ENCODE results near the gene IRF9. TPM values are rescaled to one million over a fixed set of nuclear protein-coding genes. Genes with fewer than 3 reads are reported as not detected.

Gene IRF9
- total RNA-seq, 4 donors from 2014 or later: 61.3 to 80.1 (median 68.1) TPM

GRCh38 chr14:24179961-24180796, 19.1 kb downstream of the IRF9 start:
- H3K27ac ChIP-seq: peak overlapping the region; percentile 26 to 74 (median 72)
- no peak overlapping the region for H3K4me3 ChIP-seq
- ATAC-seq: peak; percentile 69
- TF ChIP-seq POLR2A (IDR thresholded peaks at IDR 0.05) (no peak), POLR2AphosphoS5 (IDR thresholded peaks at IDR 0.05) (peak; percentile 12)
- H3K4me1 ChIP-seq: peaks cover 0 to 14% (median 4%) of the 10 kb centered on the region in 3 donors
- peaks cover 0 to 90% of the 10 kb centered on the region in 2 donors for H3K36me3 ChIP-seq
- no peaks in the 10 kb centered on the region for H3K27me3 ChIP-seq
- WGBS, 2 donors (ENCODE audit: low coverage in 1 of 2): 47 to 72% methylated on average over 2 to 4 of the region's 18 CpGs
- H3K9me3 ChIP-seq: no peaks in the 10 kb centered on the region

- H3K36me3 ChIP-seq: peaks cover 0 to 100% of the 10 kb centered on the region in 2 donors
- H3K27ac ChIP-seq: peak overlapping the region in 2 of 4 donors; percentile 69 to 74
- H3K4me1 ChIP-seq: peaks cover 0 to 14% (median 4%) of the 10 kb centered on the region in 3 donors
- WGBS, 2 donors (ENCODE audit: low coverage in 1 of 2): 62% methylated on average over 3 of the region's 19 CpGs; no CpG with 5 or more reads in 1 of the 2 donors
- TF ChIP-seq POLR2AphosphoS5 (IDR thresholded peaks at IDR 0.05) (no peak), POLR2A (IDR thresholded peaks at IDR 0.05) (no peak), EP300 (IDR thresholded peaks at IDR 0.05) (no peak)
- TF ChIP-seq, protein P1, sequence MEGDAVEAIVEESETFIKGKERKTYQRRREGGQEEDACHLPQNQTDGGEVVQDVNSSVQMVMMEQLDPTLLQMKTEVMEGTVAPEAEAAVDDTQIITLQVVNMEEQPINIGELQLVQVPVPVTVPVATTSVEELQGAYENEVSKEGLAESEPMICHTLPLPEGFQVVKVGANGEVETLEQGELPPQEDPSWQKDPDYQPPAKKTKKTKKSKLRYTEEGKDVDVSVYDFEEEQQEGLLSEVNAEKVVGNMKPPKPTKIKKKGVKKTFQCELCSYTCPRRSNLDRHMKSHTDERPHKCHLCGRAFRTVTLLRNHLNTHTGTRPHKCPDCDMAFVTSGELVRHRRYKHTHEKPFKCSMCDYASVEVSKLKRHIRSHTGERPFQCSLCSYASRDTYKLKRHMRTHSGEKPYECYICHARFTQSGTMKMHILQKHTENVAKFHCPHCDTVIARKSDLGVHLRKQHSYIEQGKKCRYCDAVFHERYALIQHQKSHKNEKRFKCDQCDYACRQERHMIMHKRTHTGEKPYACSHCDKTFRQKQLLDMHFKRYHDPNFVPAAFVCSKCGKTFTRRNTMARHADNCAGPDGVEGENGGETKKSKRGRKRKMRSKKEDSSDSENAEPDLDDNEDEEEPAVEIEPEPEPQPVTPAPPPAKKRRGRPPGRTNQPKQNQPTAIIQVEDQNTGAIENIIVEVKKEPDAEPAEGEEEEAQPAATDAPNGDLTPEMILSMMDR (IDR thresholded peaks at IDR 0.05): no peak
- no peak overlapping the region for H3K4me3 ChIP-seq
- no peaks in the 10 kb centered on the region for H3K9me3 ChIP-seq
- ATAC-seq: no peak
- H3K27me3 ChIP-seq: no peaks in the 10 kb centered on the region
Measured at GRCh38 chr14:24181371-24182077, 20.5 kb downstream of the IRF9 start.

DNA sequence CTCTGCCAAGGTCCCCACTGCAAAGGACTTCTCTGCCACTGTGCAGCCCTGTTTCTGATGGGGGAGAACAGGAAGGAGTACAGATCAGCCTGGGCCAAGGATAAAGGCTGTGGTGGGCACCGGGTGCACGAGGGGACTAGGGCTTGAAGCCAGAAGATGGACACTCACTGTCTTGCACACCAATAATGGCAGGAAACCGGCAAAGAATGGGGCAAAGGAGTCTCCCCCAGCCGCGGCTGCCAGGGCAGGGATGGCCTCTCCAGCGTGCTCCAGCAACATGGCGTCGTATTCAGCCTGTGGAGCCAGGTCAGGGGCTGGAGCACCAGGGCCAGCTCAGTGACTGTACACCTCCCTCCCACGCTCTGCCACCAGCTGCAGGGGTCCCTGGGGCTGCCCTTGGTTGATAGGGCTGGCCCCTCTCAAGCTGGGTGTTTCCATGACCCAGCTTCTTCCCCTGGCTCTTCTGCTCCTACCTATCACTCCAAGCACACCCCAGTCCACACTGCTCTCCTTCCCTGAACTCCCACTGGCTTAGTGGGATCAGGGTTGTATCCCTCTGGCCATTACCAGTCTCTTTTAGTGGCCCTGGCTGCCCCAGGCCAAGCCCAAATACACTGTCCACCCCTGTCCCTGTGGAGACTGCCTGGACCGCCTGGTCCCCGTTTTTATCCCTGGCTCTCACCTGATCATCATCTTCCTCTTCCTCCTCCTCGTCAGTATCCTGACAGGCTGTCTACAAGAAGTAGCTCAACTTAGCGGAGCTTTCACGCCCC, 21.2 kb downstream of the IRF9 start:
- Histone ChIP-seq H3K36me3 (peaks cover 0 to 96% of the 10 kb centered on the region in 2 donors), H3K27me3 (no peaks in the 10 kb centered on the region), H3K4me3 (no peak overlapping the region), H3K4me1 (peaks cover 0 to 18% (median 4%) of the 10 kb centered on the region in 3 donors), H3K27ac (no peak overlapping the region), H3K9me3 (no peaks in the 10 kb centered on the region)
- TF ChIP-seq, protein P1 (IDR thresholded peaks at IDR 0.05): no peak
- TF ChIP-seq EP300 (IDR thresholded peaks at IDR 0.05): no peak
- no peak for TF ChIP-seq POLR2A (IDR thresholded peaks at IDR 0.05)
- no peak for TF ChIP-seq POLR2AphosphoS5 (IDR thresholded peaks at IDR 0.05)
- ATAC-seq: no peak
- 81% methylated on average over 5 of the region's 14 CpGs; no CpG with 5 or more reads in 1 of the 2 donors for WGBS, 2 donors (ENCODE audit: low coverage in 1 of 2)

DNA sequence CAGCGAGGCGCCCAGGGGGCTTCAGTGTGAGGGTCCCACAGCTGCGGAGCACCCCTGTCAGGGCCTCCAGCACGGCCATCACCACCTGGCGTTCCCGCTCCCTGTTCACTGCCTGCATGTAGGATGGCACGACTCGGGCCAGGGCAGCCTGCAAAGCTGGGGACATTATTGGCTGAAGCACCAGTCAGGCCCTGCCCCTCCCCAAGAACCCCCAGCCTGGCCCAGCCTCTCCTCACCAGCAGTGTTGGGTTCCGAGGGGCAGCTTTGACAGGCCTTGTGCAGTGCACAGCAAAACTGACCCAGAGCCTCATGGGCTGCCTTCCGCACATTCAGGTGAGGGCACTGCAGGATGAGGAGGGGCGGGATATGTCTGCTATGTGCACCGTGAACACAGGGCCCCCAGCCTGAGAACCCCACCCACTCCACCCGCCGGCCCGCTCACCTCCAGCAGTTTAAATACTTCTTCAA, 22.0 kb downstream of the IRF9 start:
- Histone ChIP-seq H3K4me3 (no peak overlapping the region), H3K27ac (no peak overlapping the region), H3K36me3 (peaks cover 0 to 89% of the 10 kb centered on the region in 2 donors), H3K9me3 (no peaks in the 10 kb centered on the region), H3K4me1 (peaks cover 0 to 26% (median 10%) of the 10 kb centered on the region in 3 donors), H3K27me3 (no peaks in the 10 kb centered on the region)
- 90% methylated on average over 2 of the region's 15 CpGs; no CpG with 5 or more reads in 1 of the 2 donors for WGBS, 2 donors (ENCODE audit: low coverage in 1 of 2)
- no peak for TF ChIP-seq EP300 (IDR thresholded peaks at IDR 0.05)
- TF ChIP-seq POLR2A (IDR thresholded peaks at IDR 0.05): no peak
- no peak for TF ChIP-seq POLR2AphosphoS5 (IDR thresholded peaks at IDR 0.05)
- TF ChIP-seq, protein P1 (IDR thresholded peaks at IDR 0.05): no peak
- ATAC-seq: no peak
